GM19372 (cell line): ENCODE measurements around the gene RBM19.

Source experiments
- ATAC-seq: cut with Tn5 transposase; IDR thresholded peaks from one replicate; pipeline ENCODE4 v1.9.1; 2021; ENCODE audit warnings: mild to moderate bottlenecking, low read depth, moderate library complexity; ENCODE audit not compliant: unreplicated experiment

RBM19 gene

DNA sequence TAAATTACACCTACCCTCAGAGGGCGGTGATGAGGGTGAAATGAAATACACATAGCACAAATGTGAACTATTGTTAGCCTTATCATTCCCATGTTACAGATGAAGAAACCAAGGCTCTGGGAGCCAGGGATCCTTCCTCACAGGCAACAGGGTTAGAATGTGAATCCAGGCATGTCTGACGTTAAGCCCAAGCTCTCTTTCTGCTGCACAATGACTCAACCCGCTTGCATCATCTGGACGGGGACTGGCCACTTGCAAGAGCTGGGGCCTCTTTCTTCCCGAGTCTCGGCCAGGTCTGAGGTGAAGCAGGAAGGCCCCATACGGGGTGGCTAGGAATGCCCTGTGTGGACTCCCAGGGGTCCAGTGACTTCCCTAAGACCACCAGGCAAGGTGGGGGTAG is 105.2 kb downstream of the RBM19 start:
- ATAC-seq = no peak

DNA sequence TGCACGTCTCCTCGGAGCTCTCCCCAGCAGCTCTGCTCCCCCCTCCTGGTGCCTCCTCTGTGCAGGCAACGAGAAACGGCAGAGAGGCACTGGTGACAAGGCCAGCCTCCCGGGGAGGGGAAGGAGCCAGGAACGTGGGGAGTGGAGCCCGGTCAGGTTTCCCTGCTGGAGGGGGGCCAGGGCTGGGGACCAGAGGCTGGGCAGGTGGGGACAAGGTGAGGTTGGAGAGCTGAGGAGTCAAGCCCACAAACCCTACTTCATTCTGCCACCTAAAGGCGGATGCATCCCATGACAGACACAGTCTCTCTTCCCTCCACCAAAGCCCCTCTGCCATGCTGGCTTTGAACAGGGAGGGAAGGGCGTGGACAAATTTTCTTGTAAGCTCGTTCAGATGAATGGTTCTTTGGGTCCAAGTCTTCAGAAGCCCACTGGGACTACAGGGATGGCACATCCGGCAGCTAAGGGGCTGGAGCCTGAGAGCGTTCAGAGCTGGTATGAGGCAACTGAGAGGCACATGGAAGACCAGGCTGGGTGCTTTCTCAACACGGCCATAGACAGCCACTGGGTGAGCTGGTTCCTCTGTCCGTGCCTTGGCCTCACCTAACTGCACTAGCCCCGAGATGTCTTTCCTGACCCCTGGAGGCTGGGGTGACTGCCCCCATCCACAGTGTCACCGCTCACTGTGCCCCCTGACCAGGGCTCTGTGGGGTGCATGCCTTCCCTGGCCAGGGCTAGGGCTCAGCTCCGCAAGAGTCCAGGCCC is 105.9 kb downstream of the RBM19 start:
- ATAC-seq = no peak

DNA sequence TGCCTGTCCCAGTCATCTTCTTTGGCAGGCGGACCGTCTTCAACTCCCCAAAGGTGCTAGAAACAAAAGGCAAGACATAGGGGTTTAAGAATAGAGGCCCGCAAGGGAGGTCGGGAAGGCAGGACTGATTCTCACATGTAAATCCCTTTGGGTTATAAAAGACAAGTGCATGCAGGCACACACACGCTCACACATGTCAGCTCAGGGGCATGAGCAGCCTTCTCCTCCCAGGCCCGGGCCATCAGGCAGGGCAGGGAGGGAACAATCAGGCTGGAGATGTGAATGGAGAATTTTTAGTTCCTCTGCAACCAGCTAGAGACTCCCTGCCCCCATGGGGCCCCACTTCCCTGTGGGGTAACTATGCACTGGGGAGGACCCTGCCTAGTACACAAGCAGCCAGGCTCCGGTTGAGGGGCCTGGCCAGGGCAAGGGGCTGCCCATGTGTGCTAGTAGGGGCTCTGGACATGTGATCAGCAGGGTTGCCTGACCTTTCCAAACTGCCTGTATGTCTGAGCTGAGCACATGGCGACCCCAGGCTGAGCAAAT is 107.2 kb downstream of the RBM19 start:
- no peak for ATAC-seq

DNA sequence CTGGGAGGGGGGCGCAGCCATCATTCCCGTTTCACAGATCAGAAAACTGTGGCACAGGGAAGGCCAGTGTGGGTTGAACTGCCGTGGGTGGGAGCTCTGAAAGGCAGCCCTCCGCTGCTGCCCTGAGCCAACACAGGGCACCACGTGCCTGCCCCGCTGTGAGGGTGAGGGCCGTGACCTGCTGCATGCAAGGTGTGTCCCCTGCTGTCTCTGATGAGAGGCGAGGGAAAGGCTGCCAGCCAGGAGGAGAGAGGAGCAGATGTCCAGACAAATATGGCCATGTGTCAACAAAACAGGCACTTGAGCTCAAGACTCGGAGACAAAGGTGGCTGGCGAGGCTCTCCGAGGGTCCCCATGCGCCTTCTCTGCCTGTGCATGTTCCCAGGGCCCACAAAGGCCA is 108.8 kb downstream of the RBM19 start:
- ATAC-seq = no peak

DNA sequence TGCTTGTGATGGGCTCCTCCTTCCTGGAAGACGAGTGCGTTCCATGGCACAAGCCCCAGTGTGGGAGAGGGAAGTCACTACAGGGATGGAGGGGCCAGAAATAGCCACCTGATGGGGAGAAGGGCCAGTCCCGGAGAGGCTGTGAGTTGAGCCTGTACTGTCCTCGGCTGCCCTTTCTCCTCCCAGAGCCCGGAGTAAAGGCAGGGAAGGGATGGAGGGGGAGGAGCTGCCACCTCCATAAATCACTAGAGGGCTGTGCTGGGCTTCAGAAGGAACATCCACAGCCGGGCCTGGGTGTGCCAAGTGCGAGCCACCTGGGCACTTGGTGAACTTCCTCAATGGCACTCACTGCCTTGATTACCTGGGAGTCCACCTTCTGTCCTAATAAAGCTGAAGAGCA is 110.1 kb downstream of the RBM19 start:
- no peak for ATAC-seq

DNA sequence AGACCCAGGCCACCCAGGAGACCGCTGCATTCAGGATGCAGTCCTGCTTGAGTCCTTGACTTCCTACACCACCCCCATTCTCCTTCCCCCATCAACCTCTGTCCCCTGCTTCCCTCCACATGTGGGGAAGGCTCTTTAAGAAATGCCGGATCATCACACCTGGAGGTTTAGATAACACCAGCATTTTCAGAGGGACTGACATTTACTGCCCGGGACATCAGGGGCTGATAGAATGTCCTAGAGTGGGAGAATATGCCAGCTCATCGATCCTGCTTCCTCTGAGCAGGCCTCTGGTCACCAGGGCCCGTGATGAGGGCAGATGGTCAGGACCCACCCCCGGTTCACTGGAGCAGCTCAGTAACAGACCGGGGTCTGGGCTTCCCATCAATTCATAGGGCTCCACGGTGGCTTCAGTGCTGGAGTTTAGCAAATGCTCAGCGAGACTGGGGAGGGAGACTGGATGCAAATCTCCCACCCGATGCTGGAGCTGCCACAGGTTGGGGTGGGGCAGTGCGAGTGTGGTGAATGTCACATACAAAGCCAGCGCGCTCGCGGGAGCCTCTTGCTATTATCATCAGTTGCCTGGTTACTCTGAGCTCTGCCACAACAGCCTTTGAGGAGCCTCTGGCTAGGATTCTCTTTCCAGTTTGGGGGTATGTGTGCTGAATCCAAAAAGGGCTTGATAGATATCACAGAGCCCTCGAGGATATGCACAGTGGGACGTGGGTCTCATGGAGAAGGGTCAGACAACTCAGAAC is 111.6 kb downstream of the RBM19 start:
- ATAC-seq = no peak

DNA sequence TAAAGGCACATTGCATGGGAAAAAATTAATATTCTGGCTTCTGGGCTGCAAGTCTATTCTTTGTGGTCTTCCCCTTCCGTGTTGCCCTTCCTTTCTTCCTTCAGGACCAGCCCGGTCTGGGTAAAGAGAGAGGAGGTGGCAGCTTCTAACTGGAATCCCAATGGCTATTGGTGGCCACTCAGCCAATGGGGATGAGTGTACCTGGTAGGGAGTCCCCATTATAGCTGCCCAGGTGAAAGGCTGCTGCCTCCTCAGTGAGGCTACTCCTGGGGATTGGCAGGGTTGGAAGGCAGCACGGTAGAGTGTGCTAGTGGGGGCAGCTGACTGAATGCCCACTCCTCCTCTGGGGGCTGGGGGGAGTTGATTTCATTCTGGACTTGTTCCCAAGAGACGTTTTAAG is 112.6 kb downstream of the RBM19 start:
- no peak for ATAC-seq

DNA sequence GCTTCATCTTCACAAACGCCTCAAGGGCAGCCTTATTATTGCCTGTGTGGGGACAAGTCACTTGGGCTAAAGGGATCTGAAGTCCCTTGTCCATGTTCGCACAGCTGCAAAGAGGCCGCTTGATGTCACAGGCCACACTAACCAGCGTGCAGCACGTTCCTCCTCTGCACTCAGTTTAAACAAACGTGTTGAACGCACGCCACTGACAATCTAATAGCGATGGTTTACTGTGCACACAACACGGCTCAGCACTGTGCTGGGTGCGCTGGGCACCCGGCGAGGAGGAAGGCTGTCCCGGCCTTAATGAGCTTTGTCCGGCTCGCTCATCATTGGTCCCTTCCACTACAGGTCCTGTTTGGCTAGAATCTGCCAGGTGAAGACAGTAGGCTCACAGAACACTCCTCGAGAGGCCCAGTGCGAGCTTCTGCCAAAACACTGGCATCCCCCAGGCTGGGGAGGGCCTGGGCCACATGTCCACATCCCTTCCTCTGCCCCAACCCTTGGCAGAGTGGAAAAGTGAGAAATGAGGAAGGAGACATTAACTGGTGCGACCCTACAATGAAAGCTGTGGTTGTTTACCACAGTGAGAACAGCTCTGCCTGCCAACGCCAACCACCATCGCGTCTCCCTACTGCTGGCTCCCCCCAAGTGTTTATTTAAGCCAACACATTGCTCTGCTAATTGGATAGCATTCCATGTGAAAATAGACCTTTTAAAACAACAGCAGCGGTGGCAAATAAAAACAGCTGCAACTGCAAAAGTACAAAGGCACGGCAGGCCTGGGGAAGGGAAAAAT is 113.2 kb downstream of the RBM19 start:
- no peak for ATAC-seq

DNA sequence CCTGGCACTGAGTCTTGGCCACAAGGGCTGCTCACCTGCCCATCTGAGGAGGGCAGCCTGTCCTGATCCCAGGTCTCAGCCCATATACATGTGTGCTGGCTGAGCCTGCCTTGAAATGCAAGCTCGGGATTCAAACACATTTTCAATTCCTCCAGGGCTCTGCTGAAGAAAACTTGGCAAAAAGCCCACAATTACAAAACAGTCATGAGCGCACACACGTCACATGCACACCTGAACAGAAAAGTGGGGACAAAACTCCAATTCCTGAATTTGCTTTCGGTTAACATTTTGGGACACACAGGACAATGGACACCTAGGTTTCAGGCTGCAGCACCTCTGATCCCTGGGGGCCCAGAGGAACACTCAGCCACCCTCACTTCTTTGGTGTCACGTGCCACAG is 113.9 kb downstream of the RBM19 start:
- ATAC-seq = no peak

DNA sequence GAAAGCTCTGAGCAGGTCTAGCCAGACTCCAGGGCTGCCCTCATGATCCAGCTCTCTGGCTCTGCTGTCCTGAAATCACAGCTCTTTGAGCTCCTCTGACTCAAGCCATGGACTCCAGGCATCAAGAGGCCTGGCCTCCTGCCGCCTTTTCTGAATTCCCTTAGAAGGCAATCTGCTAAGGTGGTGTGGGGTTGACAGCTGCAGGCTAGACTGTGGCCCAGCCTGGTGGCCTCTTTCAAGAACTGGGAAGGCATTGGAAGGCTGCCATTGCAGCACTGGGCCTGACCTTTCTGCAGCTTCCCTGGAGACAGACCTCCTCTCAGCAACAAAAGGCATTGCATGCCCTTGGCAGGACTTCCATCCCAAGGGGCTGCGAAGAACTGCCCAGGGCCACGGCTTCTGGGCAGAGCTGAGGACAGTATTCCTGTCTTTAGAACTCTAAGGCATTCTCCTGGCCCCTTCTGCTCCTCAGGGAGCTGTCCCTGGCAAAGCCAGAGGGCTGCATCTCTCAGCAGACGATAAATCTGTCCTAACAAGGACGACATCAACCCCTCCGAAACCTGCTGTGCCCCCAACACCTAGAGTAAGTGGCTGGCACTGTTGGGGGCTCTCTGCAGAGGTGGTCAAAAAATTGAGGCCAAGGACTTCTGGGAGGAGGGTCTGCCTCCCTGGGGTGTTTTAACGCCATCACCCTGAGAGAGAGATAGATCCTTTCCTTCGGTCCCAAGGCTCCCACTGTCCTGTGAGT is 115.6 kb downstream of the RBM19 start:
- ATAC-seq = no peak

DNA sequence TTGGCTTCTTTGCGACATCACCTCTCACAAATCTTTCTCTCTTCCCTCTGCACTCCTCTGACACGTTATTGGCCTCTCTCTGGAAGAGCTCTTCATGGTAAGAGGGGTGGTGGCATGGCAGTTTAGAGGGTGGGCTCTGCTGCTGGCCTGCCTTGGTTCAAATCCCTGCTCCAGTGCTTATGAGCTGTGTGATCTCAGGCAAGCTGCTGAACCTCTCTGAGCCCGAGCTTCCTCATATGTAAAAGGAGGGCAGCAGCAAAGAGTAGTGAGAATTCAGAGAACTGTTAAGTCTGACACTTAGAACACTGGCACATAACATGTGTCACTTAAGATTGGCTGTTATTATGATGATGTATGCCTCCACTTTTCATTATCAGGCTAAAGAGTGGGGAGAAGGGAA is 118.3 kb downstream of the RBM19 start:
- ATAC-seq = no peak

DNA sequence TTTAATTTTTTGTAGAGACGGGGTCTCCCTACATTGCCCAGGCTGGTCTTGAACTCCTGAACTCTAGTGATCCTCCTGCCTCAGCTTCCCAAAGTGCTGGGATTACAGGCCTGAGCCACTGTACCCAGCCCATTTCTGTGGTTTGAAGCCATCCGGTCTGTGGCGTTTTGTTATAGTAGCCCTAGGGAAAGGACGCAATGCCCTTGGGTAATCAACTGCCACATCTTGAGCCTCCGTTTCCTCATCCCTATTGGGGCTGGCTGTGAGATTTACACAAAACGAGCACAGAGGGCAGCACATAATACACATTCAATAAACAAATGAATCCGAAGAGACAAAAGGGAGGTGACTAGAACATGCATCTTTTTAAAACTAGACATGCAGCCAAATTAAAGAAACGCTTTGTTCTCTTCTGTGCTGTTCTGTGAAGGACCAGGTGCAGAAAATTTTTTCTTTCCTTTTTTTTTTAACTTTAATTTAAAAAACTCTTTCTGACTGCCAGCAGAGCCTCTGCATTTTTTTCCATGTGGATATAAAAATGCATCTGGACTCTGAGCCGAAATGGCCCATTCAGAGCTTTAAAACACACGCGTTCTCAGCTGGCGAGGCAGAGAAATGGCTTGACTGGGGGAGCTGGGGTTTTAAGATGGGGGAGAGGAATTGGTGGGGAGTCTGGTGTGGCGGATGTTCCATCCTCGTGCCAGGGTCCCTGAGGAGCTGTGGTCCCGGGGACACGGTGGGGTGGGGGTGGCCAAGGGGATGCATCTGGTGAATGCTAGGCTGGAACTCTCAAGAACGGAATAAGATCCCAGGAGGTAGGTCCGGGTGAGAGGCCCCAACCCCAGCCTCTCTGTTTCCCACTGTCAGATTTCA is 119.0 kb downstream of the RBM19 start:
- ATAC-seq = no peak

DNA sequence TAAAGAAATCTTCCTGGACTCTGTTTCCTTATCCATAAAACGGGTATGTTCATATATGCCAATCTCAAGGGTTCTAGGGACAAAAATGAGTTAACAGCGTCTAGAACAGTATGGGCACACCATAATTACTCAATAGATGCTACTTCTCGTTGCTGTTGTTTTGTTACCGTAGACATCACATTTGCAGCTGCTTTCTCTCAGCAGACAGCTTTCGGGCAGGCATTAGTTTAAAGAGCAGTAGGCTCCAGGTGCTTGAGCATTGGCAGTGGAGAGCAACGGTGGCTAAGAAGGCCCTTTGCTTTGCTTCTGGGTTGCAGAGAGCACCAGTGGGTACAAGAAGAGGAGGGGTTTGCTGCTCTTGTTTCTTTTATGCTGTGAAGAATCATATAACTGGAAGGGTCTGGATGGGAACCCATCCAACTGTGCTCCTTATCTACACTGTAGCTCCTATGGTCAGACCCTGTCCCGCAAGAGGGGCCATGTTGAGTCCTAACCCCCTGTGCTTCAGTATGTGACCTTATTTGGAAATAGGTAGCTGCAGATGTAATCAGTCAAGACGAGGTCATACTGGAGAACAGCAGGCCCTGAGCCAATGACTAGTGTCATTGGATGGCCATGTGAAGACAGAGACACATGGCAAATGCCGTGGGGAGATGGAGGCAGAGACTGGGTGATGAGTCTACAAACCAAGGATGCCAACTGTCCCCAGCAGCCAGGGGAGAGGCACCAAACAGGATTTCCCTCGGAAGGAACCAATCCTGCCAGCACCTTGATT is 120.0 kb downstream of the RBM19 start:
- ATAC-seq = no peak

DNA sequence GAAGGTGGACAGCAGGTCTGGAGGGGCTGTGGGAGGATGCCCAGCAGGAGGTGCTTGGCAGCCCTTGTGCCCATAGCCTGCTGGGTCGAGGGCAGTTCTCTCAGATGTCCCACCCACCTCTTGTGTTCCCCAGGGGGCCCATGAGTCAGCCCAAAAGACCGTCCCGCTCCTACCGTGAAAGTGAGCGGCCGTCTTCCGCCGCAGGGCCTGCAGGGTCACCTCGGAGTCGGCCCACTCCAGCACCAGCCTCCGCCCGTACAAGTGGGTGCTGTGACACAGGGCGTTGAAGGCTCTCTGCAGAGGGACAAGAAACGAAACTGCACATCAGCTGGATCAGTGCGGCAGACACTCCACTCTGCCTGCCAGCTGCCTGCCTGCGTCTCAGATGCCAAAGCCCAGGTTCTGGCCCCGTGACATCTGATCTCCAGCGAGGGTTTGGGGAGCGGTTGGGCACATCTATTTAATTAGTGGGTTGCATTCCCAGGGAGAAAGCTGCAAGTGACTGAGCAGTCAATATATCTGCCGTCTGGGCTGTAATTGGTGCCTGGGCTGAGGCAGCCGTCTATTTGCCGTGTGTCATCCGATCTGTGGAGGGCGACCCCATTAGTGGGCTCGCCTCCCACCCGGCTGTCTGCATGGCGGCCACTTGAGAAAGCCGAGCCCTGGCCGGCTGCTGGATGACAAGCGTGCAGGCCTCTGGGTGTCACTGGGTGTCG is 121.5 kb downstream of the RBM19 start:
- no peak for ATAC-seq

DNA sequence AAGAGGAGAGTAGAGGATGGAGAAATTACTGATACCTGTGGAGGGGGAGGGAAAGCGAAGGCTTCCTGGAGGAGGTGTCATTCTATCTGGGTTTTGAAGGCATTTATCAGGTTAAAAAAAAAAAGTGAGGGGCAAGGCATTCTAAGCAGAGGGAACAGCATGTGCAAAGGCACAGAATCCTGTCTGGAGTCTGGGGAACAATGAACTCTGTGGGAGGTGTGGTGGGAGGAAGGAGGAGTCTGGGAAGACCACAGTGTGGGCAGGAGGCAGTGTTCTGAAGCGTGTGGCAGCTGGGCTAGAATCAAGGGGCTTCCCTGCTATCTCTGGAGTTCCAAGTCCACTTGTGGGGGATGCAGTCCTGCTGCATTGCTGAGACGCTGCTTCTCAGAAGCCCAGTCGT is 123.4 kb downstream of the RBM19 start:
- no peak for ATAC-seq

DNA sequence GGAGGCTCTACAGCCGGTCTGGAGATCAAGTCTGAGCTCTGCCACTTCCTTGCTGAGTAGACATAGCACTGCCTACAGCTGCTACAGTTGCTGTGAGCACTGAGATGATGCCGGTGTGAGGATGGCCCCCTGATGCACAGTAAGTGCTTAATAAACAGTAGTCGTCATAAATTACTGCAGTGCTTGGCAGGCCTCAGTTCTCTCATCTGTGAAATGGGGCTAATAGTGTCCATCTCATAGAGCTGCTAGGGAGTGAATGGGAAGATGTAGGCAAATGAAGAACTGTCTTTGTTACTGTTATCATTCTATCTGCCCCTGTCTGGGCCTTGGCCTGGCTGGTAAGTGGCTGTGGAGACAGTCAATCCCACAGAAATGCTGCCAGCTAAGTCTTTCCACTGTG is 124.3 kb downstream of the RBM19 start:
- no peak for ATAC-seq

DNA sequence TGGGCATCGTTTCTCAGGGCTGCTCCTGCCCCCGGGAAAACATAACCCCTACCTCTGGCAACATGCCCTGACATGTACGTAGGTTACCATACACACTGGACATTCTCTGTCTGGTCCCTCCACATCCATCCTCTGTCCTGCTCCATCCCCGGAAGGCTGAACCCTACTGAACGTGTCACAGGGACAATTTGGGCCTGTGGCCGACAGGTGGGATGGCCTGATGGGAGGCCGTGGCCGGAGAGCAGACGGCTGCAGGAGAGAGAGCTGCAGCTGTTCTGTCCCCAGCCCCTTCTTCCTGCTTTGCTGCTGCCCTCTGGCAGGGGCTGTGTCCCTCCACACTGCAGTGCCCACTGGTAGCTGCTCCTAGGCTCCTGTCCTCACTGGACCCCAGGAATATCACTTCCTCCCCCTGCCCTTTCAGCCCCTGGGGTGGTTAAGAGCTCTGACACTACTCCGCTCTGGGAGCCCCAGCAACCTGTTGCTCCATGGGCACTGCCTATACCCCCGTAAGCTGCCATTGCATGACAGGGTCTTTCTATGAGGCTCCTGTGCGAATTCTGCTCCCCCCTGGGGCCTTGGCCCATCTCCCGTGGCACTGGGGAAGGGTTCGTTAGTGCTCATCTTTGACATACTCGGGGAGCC is 125.6 kb downstream of the RBM19 start:
- ATAC-seq = no peak

DNA sequence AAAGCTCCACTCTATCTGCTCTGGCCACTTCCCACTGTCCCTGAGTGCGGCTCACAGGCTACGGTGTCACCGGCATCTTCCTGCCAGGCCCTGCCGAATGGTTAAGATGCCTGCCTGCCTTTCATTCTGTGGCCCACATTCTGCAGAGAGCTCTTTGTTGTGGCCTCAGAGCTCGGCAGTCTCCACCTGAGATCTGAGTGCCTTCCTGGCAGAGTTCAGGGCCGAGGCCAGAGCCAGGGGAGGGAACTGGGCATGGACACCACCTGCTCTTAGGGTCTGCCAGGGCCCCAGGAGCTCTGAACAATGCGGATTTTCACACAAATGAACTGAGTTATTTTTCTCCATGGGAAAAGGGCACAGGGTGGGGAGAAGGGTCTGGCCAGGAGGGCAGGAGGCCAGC is 127.2 kb downstream of the RBM19 start:
- no peak for ATAC-seq
